ENCODE results near the gene FNBP1L.

The FNBP1L gene

DNA sequence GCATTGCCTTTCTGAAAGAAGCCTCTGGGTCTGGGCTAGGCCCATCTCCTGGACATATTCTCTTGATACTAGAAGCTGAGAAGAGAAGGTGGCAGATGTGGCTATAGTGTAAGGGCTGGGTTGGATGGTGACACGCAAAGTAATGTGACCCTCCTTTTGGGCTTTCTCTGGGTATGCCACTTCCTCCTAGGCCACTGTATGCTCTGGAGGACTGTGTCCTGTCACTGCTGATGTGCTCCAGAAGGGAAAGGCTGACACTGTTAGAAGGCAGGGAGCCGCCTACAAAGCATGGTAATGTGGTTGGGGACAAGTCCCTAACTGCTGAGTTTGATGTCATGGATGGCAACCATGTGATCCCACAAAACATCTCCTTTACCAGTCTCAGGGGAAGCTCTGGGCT, 121.6 kb downstream of the FNBP1L start:
- no peak for DNase-seq (ENCODE audit: low read depth in 1 of 2, low spot score in 1 of 2)

DNA sequence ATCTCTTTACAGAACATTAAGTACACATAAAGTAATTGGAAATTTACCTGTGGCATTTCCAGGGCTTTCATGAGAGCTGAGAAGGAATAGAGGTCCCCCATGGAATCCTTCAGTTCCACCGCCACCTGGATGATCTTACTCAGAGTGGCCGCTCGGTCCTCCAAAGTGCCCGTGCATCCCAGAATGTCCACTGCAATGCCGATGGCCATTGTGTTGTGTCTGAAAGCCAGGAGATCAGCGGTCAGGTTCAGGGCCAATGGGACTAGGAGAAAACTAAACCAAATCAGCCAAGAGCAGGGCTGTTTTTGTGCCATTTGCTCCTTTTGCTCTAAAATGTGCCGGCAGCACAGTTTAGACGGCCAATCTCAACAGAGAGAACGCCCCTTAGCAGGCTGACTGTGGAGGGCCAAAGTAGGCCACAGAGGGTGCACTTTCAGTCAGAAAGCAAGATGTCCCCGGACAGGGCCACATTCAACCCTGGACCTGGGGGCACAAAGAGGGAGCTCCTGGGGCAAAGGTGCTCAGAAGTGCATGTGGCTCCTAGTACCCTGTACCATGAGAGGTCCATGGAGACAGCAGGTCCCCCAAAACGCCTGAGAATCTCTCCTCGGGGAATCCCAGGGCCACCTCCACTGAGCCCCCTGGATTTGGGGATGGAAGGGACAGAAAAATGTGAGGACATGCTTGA, 123.8 kb downstream of the FNBP1L start:
- DNase-seq (ENCODE audit: low read depth in 1 of 2, low spot score in 1 of 2): no peak

DNA sequence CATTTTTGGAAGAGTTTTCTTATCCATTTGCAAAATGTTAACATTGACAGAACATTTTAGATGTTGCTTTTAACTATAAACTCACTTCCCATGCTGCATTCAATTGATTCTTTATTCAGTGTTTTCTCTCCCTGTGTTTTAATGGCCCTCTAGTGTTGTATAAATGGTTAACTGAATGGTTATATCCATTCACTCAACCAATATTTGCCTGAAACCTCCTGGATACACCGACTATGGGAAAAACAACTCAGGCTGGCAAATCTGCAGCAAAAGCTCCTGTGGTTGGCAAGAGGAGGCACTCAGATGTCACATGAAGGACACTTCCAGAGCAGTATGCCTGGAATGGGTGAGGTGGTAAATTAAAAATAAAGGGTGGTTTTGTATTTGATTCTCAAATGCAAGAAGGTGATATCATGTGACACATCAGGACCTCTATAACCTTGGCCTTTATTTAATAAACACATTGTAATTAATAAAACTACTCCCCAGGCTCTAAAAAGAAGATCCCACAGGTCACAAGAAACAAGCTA, 126.1 kb downstream of the FNBP1L start:
- no peak for DNase-seq (ENCODE audit: low read depth in 1 of 2, low spot score in 1 of 2)

DNA sequence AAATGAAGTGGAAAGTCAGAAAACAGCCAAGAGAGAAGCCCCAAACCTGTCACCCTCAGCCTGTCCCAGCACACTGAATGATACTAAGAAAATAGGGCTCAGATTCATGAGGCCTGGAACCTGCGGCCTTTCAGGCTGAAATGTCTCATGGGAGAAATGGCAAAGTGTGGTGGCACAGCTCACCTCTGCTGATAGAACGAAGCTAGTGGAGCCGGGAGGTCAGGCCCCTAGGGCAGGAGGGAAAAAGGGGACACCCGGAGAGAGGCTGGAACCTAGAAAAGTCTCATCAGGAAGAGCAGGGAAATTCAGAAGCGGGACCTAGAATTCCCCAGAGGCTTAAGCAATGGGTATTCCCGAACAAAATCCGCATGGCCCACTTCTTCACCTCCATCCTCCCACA, 126.6 kb downstream of the FNBP1L start:
- no peak for DNase-seq (ENCODE audit: low read depth in 1 of 2, low spot score in 1 of 2)

DNA sequence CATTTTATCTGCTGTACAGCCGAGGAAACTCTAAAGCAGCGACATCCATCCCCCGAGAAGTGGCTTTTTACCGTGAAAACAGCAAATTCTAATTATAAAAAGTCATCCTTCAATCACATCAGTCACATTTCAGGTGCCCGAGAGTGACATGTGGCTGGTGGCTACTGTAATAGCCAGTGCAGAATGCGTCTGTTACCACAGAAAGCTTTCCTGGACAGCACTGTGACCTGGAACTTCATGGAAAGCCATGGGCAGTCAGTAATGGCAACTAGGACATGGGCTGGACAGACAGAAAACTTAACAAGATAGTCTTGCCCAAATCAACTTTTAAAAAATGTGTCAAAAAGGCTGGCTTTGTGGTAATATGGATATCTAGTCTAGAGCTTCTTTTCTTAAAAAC, 127.1 kb downstream of the FNBP1L start:
- no peak for DNase-seq (ENCODE audit: low read depth in 1 of 2, low spot score in 1 of 2)

DNA sequence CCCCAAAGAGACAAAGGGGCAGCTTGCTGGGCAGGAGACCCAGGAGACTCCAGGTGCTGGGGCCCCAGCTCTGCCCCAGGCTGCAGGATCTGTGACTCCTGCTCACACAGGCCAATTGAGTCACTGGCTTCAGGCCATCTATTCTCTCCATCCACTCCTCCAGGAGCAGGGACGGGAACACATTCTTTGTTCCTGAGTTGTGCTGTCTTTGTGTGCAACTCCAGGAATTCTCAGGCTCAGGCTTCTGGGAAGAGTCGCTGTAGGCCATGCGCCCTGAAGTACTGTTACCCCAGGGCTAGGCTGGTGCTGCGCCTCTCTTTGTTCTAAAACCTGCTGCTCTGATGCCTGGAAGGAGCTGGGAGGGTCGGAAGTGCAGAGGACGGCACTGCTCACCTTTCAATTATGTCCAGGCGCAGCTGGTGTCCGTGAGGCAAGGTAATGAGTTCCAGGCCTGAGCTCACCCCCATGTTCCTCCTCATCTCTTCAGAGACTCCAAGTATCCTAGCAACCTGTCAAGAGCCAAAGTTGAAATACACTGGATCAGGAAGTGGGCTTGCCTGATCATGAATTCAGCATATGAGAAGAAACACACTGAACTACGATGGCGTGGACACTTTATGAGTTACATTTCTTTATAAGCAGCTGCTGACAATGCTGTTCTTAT, 127.8 kb downstream of the FNBP1L start:
- no peak for DNase-seq (ENCODE audit: low read depth in 1 of 2, low spot score in 1 of 2)

DNA sequence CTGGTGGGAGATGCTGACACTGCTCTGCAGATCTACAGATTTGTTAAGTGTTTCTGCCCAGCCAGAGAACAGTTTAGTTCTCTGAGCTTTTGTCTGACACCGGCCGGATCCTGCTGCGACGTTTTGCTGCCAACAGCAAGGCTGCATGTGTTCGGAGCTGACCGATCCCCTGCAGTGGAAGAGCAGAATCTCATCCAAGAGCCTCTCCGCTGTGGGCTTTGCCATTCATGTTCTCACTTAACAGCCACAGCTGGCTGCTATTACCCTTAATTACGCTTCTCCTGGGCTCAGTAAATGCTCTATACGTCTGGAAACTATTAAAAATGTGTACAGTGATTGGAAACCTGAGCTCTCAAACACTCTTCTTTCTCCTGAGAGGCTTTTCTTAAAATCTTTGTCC, 128.4 kb downstream of the FNBP1L start:
- no peak for DNase-seq (ENCODE audit: low read depth in 1 of 2, low spot score in 1 of 2)

DNA sequence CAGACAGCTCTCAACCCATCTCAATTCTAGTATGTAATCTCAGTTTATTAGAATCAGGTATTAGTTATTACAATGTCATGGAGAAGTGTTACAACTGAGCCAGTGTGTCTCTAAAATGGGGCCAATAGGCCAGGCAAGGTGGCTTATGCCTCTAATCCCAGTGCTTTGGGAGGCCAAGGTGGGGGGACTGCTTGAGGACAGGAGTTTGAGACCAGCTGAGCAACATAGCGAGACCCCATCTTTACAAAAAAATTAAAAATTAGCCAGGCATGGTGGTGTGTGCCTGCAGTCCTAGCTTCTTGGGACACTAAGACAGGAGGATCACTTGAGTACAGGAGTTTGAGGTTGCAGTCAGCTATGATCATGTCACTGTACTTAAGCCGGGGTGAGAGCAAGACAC, 128.8 kb downstream of the FNBP1L start:
- DNase-seq (ENCODE audit: low read depth in 1 of 2, low spot score in 1 of 2): no peak

DNA sequence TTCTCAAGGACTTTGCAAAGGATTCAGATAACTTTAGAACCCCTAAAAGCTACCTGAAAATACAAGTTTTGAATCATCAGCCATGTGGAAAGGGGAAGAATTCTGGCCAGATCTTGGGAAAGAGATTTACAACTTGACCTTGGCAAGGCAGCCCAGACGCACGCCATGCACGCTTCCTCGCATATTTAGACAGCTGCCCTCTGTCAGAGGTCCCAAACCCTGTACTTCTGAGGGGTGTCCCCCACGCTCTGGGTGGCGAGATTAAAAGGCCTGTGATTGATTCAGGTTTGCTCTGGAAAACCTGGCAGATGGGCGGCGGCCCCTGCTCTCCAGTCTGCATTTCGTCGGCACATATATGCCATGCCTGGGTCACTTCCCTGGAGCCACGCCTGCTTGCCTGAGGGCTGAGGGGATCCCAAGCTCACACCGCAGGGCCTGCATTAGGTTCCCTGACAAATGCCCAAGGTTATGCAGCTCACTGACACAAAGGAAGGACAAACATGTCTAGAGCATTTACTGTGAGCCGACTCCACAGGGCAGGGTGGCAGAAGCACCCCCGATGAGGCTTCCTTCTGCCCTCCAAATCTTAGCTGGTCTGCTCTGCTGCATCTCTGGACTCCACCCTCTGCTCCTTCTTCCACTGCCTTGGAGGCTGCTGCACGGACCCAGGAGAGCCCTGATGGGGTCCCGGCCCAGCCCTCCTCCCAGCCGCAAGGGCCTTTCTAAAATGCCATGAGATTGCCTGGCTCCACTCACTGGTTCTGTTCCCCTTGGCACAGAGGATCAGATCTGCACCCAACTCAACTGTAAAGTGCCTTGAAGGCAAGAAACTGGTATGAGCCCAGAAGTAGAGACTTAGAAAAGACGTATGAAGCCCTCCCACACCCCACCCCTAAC, 129.9 kb downstream of the FNBP1L start:
- DNase-seq (ENCODE audit: low read depth in 1 of 2, low spot score in 1 of 2): no peak

DNA sequence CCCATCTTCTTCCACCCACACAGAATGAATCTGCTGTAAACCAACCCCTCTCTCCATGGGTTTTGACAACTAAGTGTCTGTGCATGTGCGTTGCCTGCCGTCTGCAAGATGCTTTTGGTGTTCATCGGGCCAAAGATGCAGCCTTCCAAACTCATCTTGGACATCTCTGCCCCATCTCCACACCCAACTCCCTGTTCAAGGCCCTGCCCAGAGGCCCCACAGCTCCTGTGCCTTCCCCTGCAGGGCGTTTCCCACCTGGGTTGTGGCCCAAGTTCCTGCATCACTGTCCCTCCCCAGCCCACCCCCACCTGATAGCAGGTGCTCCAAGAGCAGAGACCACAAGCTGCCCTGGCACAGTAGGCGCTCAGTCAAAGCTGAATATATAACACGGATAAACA, 130.5 kb downstream of the FNBP1L start:
- no peak for DNase-seq (ENCODE audit: low read depth in 1 of 2, low spot score in 1 of 2)

DNA sequence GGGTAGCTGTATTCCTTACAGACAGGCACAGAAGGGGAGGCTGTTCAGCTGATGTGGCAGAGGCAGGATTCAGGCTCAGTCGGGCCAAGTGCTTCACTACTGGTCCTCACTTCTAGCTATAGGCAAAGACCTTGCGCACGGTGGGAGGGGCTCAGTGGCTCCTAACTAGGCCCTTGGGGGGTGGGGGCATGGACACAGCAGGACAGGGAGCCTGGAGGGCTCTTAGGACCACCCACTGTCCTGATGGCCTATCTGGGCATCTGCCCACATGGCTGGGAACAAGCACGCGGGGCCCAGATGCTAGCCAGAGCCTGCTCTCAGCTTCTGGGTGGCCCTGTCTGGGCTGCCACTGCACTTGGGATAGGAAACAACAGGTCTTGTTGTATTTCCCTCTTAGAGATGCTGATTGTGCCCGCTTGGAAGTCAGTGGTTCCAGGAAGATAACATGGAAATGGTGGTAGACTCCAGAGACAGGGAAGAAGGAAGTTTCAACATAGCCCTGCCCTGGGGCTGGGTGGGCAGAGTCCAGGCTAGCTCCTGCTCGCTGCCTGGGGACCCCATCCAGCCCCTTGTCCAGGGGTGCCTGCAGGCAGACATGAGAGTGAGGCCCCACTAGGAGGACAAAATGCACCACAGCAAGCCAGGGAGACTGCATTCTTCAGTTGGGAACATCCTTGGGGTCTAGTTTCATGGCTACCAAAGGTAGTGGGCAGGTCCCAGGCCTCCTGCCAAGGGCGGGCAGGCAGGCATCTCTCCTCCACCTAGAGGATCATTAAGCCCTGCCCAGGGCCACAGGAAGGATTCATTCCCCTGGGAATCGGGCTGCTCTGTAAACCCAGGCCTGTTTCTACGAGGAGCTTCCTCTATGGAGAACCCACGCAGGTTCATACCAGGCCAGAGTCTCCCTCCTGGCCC, 131.2 kb downstream of the FNBP1L start:
- DNase-seq (ENCODE audit: low read depth in 1 of 2, low spot score in 1 of 2): no peak

DNA sequence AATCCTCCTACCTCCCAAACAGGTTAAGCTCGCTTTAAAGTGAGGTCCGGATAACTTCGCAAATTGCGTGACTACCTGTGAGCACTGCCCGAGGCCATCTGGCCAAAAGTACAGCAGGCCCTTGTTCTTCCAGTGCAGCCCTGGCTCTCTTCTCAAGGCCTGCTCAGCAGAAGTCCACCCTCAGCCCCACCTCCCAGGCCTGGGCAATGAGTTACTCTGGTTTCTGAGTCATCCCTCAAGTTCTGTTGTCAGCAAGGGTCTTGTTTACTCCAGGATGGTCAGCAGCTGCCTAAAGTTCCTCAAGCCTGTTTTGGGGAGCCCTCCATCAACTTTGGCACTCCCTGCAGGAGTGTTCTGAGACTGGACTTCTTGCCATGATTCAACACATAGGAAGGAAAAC, 132.0 kb downstream of the FNBP1L start:
- no peak for DNase-seq (ENCODE audit: low read depth in 1 of 2, low spot score in 1 of 2)

DNA sequence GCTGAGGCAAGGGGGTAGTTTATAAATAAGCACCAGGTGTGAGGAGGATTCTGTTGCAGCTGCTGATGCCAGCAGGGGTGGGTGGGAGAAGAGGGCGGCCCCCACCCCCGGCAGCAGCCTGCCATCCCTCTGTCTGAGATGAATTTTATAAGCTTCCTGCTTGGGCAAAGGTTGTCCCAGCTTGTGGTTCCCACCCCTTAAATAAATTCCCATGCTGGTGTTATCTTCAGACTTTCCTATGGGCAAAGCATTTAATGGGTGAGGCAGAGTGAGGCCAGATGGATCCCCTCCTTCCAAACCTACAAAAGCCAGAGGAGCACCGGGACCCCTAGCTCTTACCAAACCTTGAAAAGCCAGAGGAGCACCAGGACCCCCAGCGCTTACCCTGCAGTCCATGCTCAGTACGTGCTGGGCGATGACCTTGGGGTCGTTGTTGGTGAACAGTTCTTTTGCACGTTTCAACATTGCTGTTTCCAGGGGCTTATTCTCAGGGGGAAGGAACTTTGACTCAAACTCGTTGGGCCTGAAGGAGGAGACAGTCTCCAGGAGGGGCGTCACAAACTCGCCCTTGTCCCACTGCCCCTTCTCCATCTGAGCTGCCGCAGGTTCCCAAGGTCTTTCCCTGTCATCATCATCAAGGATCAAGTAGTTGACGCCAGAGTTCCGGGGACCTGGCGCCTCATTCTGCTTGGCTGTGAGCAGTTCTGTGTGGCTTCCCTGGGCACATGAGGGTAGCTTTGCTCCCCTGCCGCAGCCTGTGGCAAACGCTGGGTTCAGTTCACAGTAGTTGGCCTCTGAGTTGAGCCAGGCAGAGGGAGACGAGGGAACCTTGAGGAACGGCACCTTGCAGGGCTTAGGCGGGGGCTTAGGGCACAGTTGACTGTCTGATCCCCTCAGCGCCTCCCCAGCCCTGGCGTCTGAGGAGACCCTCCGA, 134.3 kb downstream of the FNBP1L start:
- DNase-seq (ENCODE audit: low read depth in 1 of 2, low spot score in 1 of 2): no peak

DNA sequence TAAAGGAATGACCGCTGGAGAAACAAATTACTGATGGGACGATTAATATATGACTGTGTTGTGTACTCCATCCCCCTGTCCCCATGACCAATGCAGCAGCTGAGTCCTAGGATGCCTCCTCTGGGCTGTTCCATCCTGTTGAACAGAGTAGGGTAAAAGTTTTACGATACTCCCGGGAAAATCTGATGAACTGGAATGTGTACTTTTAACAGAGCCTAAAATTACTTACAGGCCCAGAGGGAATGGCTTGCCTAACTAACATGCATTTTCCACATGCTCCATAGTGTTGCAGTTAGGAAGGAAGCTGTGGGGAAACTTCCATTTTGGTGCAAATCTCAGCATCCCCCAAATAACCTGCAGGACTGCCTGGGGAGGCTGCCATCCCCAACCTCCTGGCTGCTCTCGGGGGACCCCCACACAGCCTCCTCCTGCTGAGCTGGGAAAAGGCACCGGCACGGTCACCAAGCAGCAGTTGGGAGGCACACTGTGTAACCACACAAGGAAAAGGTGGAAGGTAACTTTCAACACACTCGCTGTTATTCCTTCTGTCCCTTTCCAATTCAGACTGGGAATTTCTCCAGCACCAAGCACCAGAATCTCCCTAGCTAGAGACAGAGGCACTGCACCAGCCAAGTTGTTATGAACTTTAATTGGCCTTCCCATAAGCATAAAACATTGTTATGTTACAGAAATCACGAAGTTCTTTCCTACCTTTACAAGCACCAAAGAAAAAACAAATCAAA, 136.5 kb downstream of the FNBP1L start:
- no peak for DNase-seq (ENCODE audit: low read depth in 1 of 2, low spot score in 1 of 2)

DNA sequence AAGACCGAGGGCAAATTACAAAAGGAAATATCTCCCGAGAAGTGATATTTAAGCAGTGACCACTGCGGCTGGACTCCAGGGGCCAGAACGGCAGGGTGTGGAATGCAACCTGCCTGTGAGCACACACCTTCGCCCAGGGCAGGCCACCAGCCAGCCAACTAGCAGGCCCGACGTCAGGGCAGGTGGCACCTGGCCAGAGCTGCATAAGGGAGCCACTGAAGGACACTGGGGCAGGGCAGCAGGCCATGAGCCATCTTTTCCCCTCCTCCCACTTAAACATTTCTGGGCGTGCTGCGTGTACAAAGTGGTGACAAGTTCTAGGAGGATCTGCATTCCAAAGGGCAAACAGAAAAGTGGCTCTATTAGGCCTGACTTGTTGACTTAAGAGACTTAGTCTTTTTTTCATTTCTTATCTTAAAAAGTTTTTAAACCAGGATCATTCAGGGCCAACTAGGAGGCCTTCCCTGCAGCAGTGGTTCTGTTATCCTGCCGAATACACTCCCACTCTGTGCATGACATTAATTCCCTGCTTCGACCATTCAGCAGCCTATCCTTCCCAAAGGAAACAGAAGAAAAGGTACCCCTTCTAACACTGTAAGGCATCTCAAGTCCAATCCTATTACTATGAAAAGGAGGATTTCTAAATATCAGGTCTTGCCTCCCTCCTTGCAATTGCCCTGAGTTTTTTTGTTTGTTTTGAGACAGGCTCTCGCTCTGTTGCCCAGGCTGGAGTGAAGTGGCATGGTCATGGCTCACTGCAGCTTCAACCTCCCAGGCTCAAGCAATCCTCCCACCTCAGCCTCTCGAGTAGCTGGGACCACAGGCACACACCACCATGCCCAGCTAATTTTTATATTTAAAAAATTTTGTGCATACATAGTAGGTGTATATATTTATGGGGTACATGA, 137.4 kb downstream of the FNBP1L start:
- DNase-seq (ENCODE audit: low read depth in 1 of 2, low spot score in 1 of 2): no peak

DNA sequence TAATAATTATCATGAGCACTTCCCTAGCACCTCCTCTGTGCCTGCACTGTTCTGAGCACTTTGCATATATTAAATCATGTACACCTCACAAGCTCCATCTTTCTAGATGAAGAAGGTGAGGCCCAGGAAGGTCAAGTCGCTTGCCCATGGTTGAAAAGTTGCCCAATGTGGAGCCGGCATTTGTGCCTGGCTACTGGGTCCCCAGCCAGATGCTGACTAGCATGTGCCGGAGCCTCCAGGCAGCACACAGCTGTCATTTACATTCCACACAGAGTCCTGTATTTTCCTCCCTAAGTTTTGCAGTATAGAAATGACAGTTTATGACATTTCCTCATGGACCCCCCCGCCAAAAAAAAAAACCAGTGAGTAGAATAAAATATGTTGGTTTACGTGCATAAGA, 139.4 kb downstream of the FNBP1L start:
- no peak for DNase-seq (ENCODE audit: low read depth in 1 of 2, low spot score in 1 of 2)

DNA sequence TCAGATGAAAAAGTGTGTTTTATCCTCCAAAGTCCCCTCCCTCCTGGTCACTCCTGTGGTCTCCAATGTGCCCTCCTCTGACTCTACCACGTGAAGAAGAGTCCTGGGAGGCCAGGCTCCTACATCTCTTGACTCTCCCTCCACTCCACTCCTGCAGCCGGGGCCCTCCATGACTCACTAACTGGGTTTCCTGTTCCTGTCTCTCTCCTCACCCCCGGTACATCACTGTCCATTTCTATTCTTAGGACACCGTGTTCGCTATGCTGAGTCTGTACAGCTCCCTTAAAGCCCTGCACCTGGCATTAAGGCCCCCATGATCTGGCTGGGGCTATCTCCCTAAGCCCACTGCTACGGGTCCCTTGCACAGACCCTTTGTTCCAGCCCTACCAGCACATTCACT, 140.3 kb downstream of the FNBP1L start:
- no peak for DNase-seq (ENCODE audit: low read depth in 1 of 2, low spot score in 1 of 2)

DNA sequence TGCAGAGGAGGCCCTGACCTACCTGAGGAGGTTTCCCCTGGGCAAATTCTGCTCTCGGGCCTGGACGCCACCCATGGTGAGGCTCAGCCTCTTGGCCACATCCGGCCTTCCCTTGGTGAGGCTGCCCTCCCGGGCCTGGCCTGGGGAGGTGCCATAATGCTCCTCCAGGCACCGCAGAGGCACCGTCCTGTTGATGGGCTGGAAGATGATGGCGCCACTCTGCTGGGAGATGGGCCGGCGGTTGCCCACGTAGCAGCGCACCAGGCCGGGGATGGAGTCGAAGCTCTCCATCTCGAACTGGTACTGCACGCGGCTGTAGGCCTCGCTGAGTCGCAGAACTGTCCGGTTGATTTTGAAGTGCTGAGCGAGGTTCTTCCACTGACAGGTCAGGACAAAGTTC, 141.0 kb downstream of the FNBP1L start:
- no peak for DNase-seq (ENCODE audit: low read depth in 1 of 2, low spot score in 1 of 2)

Measured in activated CD4-positive, alpha-beta T cell treated with anti-CD3 and anti-CD28 coated beads, Interleukin-2, amount 50 U/mL, for 24 hours (primary cell).